B cell (primary cell): ENCODE data around the gene KCNJ4.
"Not testable (repeated sequence)": the region's sequence is repeated elsewhere in the genome, so short reads cannot be mapped to it uniquely, and the experiment has no call there.

Source experiments
- EZH2 ChIP-seq: IDR thresholded peaks from 2 replicates; pipeline ENCODE4 v1.6.1; 2012; ENCODE audit warnings: borderline replicate concordance, low read depth, mild to moderate bottlenecking, moderate library complexity, low read length; ENCODE audit not compliant: insufficient read depth, poor library complexity, severe bottlenecking
- TF ChIP-seq, protein P1 (sequence below): fragments of 200-600 bp; IDR thresholded peaks from one replicate; pipeline ENCODE4 v1.8.0; 2022; ENCODE audit warnings: antibody characterized with exemption, mild to moderate bottlenecking

DNA sequence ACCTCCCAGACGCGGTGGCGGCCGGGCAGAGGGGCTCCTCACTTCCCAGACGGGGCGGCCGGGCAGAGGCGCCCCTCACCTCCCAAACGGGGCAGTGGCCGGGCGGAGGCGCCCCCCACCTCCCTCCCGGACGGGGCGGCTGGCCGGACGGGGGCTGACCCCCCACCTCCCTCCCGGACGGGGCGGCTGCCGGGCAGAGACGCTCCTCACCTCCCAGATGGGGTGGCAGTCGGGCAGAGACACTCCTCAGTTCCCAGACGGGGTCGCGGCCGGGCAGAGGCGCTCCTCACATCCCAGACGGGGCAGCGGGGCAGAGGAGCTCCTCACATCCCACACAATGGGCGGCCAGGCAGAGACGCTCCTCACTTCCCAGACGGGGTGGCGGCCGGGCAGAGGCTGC, 45.1 kb downstream of the KCNJ4 start:
- TF ChIP-seq EZH2: not testable (repeated sequence)
- TF ChIP-seq, protein P1, sequence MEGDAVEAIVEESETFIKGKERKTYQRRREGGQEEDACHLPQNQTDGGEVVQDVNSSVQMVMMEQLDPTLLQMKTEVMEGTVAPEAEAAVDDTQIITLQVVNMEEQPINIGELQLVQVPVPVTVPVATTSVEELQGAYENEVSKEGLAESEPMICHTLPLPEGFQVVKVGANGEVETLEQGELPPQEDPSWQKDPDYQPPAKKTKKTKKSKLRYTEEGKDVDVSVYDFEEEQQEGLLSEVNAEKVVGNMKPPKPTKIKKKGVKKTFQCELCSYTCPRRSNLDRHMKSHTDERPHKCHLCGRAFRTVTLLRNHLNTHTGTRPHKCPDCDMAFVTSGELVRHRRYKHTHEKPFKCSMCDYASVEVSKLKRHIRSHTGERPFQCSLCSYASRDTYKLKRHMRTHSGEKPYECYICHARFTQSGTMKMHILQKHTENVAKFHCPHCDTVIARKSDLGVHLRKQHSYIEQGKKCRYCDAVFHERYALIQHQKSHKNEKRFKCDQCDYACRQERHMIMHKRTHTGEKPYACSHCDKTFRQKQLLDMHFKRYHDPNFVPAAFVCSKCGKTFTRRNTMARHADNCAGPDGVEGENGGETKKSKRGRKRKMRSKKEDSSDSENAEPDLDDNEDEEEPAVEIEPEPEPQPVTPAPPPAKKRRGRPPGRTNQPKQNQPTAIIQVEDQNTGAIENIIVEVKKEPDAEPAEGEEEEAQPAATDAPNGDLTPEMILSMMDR: not testable (repeated sequence)
